ENCODE measurements around the gene STUM.

GRCh38 chr1:226615876-226616275 lies 67.3 kb downstream of the STUM start:
- TF ChIP-seq JUND (IDR thresholded peaks at IDR 0.05), result no peak
- no peak for TF ChIP-seq USF1 (IDR thresholded peaks at IDR 0.05; ENCODE audit: borderline replicate concordance, low read depth)
- TF ChIP-seq TEAD4 (IDR thresholded peaks at IDR 0.05; ENCODE audit: borderline replicate concordance, insufficient read depth), result no peak
- TF ChIP-seq MAX (IDR thresholded peaks at IDR 0.05; ENCODE audit: low read depth), result no peak
- no peak for TF ChIP-seq MXI1 (IDR thresholded peaks at IDR 0.05; ENCODE audit: low read depth, low read length)
- no peak for TF ChIP-seq CTCF (IDR thresholded peaks at IDR 0.05)
- TF ChIP-seq MEF2A (IDR thresholded peaks at IDR 0.05; ENCODE audit: borderline replicate concordance, low read depth), result no peak
- no peak for TF ChIP-seq SIN3A (IDR thresholded peaks at IDR 0.05; ENCODE audit: borderline replicate concordance, low read depth, low read length)
- no peak for TF ChIP-seq REST (IDR thresholded peaks at IDR 0.05; ENCODE audit: low read depth, low read length)
- TF ChIP-seq GABPA (IDR thresholded peaks at IDR 0.05; ENCODE audit: low read depth), result no peak
- no peak for TF ChIP-seq PBX3 (IDR thresholded peaks at IDR 0.05)
- TF ChIP-seq RFX5 (IDR thresholded peaks at IDR 0.05; ENCODE audit: low read length), result no peak
